GM18867 (cell line): ENCODE results near the gene RAMACL.

Source experiments
- ATAC-seq: cut with Tn5 transposase; IDR thresholded peaks from one replicate; pipeline ENCODE4 v1.9.1; 2021; ENCODE audit warnings: mild to moderate bottlenecking, moderate library complexity; ENCODE audit not compliant: unreplicated experiment

RAMACL gene

GRCh38 chr6:166618251-166618650 lies 31.8 kb upstream of the RAMACL start:
- no peak for ATAC-seq

- no peak for ATAC-seq
Observed at GRCh38 chr6:166617359-166617758, 30.9 kb upstream of the RAMACL start.

GRCh38 chr6:166616261-166617238 lies 30.1 kb upstream of the RAMACL start:
- no peak for ATAC-seq

- ATAC-seq = no peak
Observed at GRCh38 chr6:166615059-166615770, 28.7 kb upstream of the RAMACL start.

- ATAC-seq = no peak
Observed at GRCh38 chr6:166614589-166614988, 28.1 kb upstream of the RAMACL start.

- no peak for ATAC-seq
Observed at GRCh38 chr6:166614171-166614583, 27.7 kb upstream of the RAMACL start.

- ATAC-seq = no peak
Observed at GRCh38 chr6:166613027-166613426, 26.5 kb upstream of the RAMACL start.

- no peak for ATAC-seq
Observed at GRCh38 chr6:166612471-166612881, 26.0 kb upstream of the RAMACL start.

GRCh38 chr6:166611631-166612030 lies 25.2 kb upstream of the RAMACL start:
- no peak for ATAC-seq

- ATAC-seq = no peak
Observed at GRCh38 chr6:166610069-166610468, 23.6 kb upstream of the RAMACL start.

- ATAC-seq = no peak
Observed at GRCh38 chr6:166608774-166609173, 22.3 kb upstream of the RAMACL start.

- ATAC-seq = no peak
Observed at GRCh38 chr6:166605752-166606151, 19.3 kb upstream of the RAMACL start.

GRCh38 chr6:166604911-166605310 lies 18.4 kb upstream of the RAMACL start:
- no peak for ATAC-seq

- ATAC-seq = no peak
Observed at GRCh38 chr6:166604328-166604727, 17.9 kb upstream of the RAMACL start.

- no peak for ATAC-seq
Observed at GRCh38 chr6:166603043-166603690, 16.7 kb upstream of the RAMACL start.

- ATAC-seq = no peak
Observed at GRCh38 chr6:166601956-166602355, 15.5 kb upstream of the RAMACL start.

- ATAC-seq = no peak
Observed at GRCh38 chr6:166600931-166601330, 14.5 kb upstream of the RAMACL start.

GRCh38 chr6:166599205-166599604 lies 12.7 kb upstream of the RAMACL start:
- no peak for ATAC-seq

GRCh38 chr6:166598441-166599138 lies 12.1 kb upstream of the RAMACL start:
- ATAC-seq = no peak

- ATAC-seq = no peak
Observed at GRCh38 chr6:166597711-166598440, 11.4 kb upstream of the RAMACL start.
